ENCODE measurements around the gene ESRRB.

ESRRB gene

DNA sequence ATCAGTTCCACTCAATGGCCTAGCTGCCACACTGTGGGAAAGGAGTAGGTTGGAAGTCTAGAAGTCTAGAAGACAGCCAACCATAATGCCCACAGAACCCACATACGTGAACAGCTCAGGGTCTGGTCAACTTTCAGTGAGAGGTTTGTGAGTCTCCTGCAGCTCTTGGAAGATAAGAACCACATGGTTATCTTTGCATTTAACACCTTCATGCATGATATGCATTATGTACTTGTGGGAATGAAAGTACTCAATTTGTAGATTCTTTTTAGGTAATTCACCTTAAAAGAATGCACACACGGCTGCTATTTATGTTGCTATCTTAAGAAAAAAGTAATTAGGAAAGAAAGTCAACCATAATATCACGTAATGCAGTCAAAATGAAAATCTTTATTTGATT lies 126.7 kb downstream of the ESRRB start:
- no peak overlapping the region for H3K27ac ChIP-seq
- no peak for TF ChIP-seq ZFX (IDR thresholded peaks at IDR 0.05; ENCODE audit: borderline replicate concordance)
- TF ChIP-seq, protein P1, sequence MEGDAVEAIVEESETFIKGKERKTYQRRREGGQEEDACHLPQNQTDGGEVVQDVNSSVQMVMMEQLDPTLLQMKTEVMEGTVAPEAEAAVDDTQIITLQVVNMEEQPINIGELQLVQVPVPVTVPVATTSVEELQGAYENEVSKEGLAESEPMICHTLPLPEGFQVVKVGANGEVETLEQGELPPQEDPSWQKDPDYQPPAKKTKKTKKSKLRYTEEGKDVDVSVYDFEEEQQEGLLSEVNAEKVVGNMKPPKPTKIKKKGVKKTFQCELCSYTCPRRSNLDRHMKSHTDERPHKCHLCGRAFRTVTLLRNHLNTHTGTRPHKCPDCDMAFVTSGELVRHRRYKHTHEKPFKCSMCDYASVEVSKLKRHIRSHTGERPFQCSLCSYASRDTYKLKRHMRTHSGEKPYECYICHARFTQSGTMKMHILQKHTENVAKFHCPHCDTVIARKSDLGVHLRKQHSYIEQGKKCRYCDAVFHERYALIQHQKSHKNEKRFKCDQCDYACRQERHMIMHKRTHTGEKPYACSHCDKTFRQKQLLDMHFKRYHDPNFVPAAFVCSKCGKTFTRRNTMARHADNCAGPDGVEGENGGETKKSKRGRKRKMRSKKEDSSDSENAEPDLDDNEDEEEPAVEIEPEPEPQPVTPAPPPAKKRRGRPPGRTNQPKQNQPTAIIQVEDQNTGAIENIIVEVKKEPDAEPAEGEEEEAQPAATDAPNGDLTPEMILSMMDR (IDR thresholded peaks at IDR 0.05), result no peak

DNA sequence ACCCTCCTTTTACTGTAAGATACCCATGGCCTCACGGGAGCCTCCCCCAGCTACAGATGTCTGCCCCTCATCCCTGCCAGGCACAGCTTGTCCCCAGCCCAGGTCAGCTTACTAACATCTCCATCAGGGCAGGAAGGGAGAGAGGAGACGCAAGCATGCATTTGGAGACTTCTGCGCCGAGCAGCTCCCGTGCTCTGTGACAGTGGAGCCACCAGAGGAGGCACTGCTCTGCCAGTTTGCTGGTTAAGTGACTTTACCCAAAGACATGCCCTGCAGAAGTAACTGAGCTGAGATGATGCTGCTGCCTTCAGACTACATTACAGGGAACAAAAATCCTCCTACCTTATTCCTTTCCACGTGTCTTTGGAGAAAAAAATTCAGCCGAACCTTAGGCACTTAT lies 133.4 kb downstream of the ESRRB start:
- TF ChIP-seq, protein P1 (IDR thresholded peaks at IDR 0.05), result no peak
- no peak for TF ChIP-seq ZFX (IDR thresholded peaks at IDR 0.05; ENCODE audit: borderline replicate concordance)
- H3K27ac ChIP-seq, result no peak overlapping the region

DNA sequence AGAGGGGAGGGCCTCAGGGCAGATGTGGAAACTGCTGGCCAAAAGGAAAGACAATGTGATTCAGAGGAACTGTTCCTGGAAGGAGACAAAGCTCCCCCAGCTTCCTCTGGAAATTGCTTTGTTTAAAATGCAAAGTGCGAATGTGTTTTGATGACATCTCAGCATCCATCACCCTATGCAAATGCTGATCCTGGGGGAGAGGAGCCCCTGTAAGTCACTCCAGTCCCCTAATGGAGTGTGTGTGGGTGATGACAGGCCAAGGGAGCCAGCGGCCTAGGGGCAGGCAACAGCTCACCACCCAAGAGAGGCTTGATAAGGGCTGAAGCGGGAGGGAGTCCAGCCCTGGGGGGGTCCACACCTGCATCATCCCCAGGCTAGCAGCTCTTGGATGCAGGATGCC lies 134.2 kb downstream of the ESRRB start:
- H3K27ac ChIP-seq, result no peak overlapping the region
- TF ChIP-seq, protein P1 (IDR thresholded peaks at IDR 0.05), result no peak
- TF ChIP-seq ZFX (IDR thresholded peaks at IDR 0.05; ENCODE audit: borderline replicate concordance), result no peak

DNA sequence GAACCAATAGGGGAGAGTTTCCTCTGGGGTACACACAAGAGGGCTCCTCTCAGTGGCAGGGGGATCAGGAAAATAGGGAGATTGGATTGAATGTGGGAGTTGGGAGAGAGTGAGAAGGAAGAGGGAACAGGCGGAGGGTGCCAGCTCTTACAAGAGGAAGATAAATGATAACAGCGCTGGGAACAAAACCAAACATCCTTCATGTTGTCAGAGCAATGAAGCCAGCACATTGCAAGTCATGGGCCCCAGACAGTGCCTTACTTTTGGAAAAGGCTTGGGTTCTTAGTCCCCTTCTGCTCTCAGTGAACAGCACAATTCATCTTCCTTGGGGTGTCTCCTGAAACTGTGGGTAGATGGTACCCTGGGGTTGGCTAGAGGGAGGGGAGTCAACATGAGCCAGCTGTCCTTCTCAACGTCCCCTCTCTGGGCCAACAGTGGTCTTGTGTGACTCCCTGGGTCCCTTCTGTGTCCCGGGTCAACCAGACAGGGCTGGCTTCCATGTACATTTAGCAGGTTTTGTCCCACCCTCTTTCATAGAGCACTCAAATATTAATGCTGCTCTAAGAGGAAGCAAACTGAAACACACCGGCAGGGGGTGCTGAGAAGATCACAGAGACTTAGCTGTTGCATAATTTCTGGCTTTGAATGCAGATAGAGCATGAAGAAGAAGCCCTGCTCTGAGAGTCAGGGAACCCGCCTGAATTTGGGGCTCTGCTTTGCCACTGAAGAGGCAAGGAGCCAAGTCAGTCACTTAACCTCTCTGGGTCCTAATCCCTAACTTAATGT lies 138.5 kb downstream of the ESRRB start:
- TF ChIP-seq ZFX (IDR thresholded peaks at IDR 0.05; ENCODE audit: borderline replicate concordance), result no peak
- TF ChIP-seq, protein P1 (IDR thresholded peaks at IDR 0.05), result peak; percentile 41; the same call in 1 of the 2 replicates
- no peak overlapping the region for H3K27ac ChIP-seq

DNA sequence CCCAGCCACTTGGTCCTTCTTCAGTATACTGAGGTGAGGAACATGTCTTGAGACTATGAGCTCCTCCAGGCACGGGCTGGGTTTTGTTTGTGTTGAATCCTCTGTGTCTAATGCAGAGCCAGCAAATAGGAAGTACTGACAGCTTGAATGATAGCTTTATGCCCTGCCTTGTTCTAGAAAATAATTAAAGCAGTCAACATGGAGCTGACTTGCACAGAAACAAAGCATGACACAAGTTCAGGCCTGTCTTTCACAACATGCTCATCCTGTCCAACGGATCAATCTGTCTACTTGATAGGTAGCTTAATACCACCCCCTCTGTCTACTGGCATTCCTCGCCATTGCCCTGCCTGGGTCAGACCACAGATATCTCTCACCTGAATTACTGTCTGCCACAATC lies 140.9 kb downstream of the ESRRB start:
- H3K27ac ChIP-seq, result no peak overlapping the region
- TF ChIP-seq, protein P1 (IDR thresholded peaks at IDR 0.05), result no peak
- TF ChIP-seq ZFX (IDR thresholded peaks at IDR 0.05; ENCODE audit: borderline replicate concordance), result no peak

DNA sequence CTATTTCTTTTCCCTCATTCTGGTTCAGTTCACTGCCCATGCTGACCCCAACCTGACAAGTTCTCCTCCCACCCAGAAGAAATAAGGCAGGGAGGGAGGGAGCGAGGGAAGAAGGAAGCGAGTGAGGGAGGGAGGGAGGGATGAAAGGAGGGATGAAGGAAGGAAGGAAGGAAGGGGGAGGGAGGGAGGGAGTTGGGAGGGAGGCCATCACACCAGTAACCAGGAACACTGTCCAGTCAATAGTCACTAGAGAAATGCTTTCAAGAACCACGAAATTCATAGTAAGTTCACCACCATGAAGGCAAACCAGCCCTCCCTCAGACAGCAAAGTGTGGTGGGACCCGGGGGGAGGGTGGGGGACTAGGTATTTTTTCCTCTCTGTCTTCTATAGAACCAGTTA lies 142.4 kb downstream of the ESRRB start:
- TF ChIP-seq, protein P1 (IDR thresholded peaks at IDR 0.05), result no peak
- TF ChIP-seq ZFX (IDR thresholded peaks at IDR 0.05; ENCODE audit: borderline replicate concordance), result no peak
- H3K27ac ChIP-seq, result no peak overlapping the region

DNA sequence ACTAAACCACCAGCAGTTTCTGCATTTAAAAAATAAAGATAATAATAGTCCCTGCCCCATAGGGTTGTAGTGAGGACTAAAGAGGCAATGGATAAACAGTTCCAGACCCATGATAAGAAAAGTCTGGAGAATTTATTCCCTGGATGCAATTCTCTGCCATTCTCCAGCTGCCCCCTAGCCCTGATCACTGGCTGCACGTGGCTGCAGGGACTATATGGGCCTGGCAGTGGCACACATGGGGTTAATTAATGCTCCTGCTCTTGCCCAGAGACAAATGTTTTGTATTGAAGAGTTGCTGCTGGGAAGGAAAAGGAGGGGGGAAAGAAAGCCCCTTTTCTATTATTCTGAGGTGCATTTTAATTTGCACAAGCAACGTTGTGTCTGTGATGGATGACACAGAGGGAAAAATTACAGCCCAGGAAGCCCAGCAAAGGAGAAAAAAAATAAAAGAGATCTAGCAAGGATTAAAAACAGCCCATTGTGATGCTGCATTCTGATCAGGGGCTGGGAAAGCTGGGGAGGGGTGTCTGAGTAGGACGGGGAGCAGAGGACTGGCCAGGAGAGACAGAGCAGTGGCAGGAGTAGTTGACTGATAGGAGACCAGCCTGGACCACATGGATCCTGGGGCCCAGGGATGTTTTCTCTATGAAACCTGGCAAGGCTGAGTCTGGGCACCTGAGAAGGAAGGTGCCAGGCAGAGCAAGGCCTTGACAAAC lies 149.3 kb downstream of the ESRRB start:
- no peak for TF ChIP-seq ZFX (IDR thresholded peaks at IDR 0.05; ENCODE audit: borderline replicate concordance)
- TF ChIP-seq, protein P1 (IDR thresholded peaks at IDR 0.05), result no peak
- H3K27ac ChIP-seq, result no peak overlapping the region
